CD4-positive, alpha-beta T cell treated with Interleukin-1 beta for 1 hour (primary cell): ENCODE data around the gene PRRC2B.
"Not testable (repeated sequence)": the region's sequence is repeated elsewhere in the genome, so short reads cannot be mapped to it uniquely, and the experiment has no call there.

Source experiments
- DNase-seq, 2 donors: peaks; one replicate each; pipeline ENCODE4 v3.0.0-alpha.2; 2020 to 2022

The PRRC2B gene

DNA sequence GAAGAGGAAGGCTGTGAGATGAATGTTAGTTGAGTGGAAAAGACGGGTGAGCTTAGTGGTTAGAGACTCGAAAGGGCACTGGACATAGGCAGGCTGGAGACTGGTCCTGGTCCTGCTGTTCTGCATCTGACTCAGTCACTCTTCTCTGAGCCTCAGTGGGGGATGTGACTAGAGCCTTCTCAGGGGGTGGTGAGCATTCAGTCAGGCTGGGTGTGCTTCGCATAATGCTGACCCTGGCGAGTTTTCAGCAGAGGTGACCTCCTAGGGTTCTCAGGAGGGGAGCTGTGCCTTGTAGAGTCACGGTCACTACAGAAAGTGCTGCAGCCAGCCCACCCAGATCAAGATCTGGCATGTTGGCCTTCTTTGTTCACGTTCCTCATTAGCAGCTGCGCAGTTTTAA is 44.3 kb downstream of the PRRC2B start:
- no peak for DNase-seq

DNA sequence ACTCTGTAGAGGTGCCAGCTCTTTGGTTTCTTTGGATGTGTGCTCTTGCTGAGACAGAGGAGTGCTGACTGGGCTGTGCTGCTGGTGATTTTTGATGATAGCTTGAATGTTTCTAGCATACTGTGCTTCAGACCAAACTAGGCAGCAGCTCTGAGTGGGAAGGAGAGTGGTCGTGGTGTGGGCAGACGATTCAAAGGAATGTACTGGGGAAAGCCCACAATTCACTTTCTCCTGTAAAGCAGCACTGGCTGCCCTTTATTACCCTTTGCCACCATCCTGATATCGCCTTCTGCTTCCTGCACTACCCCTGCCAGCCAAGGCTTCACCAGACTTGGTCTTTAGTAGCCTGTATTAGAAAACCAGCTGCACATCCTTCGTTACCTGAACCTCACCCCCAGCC is 45.3 kb downstream of the PRRC2B start:
- no peak for DNase-seq

DNA sequence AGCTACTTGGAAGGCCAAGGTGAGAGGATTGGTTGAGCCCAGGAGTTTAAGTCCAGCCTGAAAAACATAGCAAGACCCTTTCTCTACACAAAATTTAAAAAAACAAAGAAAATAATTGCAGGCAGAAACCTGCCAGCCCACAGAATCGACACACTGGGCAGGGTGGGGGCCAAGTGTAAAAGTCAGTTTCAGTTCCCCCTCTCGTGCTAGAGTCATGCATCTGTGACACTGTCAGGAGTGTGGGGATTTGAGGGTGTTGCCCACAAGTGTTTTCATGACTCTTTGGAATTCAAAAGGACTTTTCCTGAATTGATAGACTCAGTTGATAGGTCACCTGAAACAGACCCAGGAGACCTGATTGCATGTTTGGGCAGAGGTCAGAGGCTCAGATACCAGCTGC is 47.6 kb downstream of the PRRC2B start:
- peak; percentile 17 to 39 for DNase-seq

DNA sequence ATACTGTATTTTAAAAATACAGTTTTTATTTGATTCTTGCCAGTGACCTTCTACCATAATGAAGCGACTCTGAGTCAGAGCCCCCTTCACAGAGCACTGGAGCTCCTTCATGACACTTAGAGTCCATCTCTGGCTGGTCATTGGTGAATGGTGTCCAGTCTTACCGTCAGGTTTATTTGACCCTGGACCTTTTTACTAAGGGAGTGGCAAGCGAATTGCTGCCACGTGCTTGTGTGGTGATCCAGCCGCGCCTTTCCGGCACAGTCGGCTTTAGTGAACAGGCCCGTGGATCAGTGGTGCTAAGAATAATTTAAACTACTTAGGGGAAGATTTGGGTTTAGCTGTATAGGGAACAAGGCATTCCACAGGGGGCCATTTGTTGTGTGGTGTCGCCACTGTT is 48.5 kb downstream of the PRRC2B start:
- DNase-seq = no peak

DNA sequence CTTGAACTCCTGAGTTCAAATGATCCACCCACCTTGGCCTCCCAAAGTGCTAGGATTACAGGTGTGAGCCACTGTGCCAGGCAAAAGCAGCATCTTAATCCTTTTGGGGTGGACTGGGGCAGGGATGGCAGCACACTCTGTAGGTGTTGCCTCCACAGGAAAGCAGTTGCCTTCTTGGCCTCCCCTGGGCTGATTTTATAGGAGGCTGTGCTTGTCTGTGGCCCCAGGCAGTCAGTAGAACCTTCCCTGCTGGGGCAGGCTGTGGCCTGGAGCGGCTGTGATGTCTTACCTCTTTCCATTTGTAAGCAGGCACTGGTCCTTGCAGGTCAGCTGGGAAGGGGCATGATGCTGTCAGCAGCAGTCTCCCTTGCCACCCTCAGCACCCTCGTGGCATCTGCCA is 49.8 kb downstream of the PRRC2B start:
- no peak for DNase-seq

DNA sequence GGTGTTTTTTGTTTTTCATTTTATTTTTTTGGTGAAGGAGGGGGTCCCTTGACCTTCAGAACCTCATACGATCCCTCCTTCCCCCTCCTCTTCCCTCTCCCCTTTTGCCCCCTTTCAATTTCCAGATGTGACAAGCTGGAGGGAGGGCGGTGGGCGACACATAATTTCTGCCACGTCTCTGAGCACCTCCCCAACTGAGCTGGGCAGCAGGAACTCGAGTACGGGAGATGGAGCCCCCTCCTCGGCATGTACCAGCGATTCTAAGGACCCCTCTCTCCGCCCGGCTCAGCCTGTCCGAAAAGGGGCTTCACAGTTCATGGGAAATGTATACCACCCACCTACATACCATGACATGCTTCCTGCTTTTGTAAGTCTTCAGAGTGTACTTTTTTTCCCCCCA is 52.4 kb downstream of the PRRC2B start:
- DNase-seq = no peak

DNA sequence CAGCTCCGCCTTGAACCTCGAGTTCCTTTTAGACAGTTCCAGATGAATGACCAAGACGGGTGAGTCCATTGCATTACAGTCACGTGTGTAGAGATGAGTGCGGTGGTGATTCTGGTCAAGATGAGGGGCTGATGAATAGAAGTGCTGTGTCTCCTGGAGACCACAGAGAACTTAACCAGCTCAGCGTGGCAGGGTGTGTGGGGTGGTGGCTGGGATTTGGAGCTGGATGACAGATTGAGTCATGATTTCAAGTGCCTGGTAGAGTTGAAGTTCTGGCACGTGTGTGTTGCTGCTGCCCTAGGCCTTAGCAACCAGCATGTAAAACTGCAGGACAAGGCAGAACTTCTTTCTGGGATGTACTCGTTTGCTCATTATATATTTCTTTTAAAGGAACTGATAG is 53.3 kb downstream of the PRRC2B start:
- no peak for DNase-seq

DNA sequence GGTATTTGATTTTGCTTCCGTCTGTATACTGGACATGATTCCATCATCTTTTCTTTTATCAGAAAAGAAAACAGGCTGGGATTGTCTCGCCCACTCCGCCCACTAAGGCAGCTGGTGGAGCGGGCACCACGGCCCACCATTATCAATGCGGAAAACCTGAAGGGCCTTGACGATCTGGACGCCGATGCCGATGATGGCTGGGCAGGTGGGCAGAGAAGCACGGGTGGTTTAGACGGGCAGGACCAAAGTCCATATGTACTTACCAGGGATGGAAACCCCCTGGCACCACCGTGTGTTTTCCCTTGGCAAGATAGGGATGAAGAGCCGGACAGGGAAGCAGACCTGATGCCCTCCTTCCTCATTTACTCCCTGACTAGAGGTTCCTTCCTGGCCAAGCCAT is 53.7 kb downstream of the PRRC2B start:
- DNase-seq = no peak

DNA sequence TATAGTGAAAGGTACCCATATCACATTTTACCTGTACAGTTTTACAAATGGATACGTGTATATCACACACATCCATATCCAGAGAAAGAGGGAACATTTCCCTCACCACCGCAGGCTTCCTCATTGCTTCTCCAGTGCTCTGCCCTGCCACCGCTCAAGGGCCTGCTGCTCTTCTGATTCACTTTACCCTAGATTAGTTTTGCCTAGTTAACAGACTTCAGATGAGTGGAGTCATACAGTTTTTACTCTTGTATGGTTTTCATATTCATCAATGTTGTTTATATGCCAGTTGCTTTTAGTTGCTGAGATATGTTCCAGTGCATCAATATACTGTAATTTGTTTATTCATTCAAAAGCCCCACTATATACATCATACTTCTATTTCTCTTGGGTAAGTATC is 54.9 kb downstream of the PRRC2B start:
- DNase-seq = no peak

DNA sequence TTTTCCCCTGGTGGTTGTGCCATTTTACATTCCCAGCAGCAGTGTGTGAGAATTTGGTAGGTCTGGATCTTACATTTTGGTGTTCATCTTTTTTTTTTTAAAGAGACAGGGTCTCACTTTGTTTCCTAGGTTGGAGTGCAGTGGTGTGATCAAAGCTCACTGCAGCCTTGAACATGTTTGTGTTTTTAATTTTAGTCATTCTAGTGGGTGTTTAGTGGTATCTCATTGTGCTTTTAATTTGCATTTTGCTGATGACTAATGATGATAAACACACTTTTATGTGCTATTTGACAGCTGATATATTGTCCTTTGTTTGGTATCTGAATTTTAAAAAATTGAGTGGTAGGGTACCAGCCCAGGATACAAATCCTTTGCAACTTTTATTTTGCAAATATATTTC is 55.4 kb downstream of the PRRC2B start:
- no peak for DNase-seq

DNA sequence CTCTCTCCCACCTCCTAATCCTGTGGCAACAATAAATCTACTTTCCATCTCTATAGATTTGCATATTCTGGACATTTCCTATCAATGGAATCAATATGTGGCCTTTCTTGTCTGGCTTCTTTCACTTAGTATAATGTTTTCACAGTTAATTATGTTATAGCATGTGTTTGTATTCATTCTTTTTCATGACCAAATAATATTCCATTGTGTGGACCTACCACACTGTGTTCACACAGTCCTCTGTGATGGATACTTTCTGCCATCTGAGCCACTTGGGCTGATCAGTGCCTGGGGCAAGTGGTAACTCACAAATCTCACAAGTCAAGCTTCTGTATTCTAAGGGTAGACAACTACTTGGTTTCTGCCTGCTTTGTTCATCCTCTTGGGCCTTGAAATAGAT is 60.1 kb downstream of the PRRC2B start:
- no peak for DNase-seq

DNA sequence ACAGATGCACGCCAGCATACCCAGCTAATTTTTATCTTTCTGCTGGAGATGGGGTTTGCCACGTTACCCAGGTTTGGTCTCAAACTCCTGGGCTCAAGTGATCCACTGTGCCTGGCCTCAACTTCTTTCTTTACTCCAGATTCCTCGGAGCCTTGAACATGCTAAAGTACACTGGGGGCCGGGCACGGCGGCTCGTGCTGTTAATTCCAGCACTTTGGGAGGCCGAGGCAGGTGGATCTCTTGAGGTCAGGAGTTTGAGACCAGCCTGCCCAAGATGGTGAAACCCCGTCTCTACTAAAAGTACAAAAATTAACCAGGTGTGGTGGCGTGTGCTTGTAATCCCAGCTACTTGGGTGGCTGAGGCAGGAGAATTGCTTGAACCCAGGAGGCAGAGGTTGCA is 61.8 kb downstream of the PRRC2B start:
- not testable (repeated sequence) for DNase-seq

DNA sequence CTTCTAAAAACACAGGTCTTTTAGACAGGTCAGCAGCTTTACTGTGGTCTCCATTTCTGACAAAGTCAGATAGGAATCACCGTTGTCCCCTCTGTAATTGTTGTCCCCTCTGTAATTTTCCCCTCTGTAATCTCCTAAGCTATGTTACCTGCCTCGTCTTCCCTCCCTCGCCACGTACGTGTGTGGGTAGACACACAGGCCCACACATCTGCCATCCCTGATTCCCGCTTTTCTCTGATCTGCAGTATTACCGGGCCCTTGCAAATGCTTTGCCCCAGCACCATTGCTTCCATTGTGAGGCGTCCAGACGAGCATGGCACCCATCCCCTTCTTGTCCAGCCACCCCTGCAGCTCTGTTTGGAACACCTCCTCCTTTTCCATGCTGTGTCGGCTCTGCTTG is 63.9 kb downstream of the PRRC2B start:
- no peak for DNase-seq

DNA sequence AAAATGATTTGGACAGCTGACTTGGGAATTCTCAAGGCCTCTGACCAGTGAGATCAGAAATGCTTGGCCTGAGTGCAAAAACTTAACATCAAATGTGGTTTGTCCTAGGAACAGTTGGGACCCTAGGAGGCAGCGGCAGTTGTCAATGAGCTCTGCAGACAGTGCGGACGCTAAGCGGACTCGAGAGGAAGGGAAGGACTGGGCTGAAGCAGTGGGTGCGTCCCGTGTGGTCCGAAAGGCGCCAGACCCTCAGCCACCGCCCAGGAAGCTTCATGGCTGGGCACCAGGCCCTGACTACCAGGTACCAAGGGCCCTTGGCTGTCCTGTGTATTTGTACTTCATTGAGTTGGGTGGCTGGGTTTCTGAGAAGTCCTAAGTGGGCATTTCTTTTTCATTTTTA is 65.2 kb downstream of the PRRC2B start:
- DNase-seq = no peak

DNA sequence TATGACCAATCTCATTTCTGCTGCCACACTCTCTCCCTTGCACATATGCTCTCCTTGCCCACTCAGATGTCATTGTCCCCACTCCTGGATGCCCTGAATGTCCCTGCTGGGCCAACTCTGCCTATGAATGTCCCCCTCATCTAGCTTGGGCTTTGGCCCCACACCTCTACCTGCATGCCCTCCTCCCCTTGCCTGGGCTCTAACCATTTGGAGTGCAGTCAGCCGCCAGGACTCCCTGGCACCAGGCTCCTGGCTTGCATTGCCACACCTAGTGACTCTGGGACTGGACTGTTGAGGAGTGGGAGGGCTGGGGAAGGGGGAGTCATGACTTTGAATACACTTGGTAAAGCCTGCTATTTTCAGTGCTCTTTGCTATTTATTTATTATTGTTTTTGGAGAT is 67.3 kb downstream of the PRRC2B start:
- no peak for DNase-seq

DNA sequence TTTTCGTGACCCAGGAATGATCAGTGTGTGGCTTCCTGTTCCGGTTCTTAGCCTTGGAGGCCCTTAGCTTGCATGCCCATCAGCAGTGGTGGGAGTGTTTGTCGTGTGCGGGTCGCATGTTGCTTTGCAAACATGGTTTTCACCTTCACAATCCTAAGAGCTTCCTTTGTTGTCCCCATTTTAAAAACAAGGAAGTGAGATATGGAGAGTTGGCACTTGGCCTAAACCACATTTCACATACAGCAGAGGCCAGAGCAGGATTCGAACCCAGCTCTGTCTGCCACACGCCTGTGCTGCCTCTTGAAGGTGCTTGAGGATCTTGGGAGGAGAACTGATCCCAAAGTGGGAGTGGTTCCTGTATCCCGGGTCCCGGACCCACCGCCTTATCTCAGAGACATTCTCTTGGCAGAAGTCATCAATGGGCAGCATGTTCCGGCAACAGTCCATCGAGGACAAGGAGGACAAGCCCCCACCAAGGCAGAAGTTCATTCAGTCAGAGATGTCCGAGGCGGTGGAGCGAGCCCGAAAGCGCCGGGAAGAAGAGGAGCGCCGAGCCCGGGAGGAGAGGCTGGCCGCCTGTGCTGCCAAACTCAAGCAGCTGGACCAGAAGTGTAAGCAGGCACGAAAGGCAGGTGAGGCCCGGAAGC is 70.6 kb downstream of the PRRC2B start:
- DNase-seq = no peak

DNA sequence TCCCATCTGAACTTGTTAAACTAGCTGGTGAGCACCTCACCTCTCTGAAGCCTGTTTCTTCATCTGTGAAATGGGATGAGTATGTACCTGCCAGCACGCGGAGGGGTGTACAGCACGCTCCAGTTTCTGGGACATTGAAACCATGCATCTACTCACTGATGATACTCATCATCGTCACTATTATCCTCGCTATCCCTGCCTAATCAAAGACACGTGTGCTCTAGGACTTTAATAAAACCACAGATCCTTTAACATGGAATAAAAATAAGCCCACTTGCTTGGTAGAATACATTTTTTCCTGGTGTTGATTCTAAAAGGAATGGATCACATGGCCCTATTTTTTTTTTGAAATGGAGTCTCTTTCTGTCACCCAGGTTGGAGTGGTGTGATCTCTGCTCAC is 71.5 kb downstream of the PRRC2B start:
- DNase-seq = no peak

DNA sequence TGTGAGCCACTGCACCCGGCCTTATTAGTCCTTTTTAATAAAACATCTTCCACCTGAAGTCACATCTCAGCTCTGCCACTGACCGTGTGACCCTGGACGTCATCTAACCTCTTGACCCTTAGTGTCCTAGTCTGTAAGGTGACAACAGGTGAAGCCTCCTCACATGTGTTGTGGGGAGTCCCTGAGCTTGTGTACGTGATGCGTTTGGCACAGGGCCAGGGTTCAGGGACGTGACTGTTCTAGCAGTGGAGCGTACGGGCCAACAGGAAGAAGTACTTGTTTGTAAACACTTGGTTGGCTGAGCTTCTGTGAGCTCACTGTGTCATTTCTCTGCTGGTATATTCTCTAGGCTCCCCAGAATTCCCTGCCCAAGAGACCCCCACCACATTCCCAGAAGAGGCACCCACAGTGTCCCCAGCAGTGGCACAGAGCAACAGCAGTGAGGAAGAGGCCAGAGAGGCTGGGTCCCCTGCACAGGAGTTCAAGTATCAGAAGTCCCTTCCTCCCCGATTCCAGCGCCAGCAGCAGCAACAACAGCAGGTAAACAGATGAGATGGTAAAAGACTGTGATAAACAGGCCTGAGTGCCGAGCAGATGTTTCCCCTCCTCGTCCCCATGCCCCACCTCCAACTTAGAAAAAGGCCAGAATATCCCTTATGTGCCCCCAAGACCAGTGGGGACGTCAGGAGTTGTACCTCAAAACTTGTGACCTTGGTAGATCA is 73.5 kb downstream of the PRRC2B start:
- DNase-seq = no peak

DNA sequence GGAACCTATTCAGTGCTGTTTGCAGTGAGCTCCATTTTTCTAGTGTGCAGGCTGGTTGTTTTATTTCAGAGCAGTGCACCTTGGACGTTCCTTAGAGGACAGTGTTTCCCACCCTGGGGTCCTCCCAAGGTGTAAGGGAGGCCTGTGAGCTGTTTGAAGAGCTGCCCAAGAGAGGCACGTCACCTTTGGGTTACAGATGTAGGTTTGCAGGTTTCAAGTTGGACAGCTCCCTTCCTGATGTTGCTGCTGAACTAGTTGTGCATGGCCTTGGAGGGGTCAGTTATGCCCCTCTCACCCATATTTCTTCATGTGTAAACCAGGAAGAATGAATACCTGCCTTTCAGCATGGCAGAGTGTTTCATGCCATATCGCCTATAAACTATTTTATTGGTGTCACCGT is 74.1 kb downstream of the PRRC2B start:
- no peak for DNase-seq

DNA sequence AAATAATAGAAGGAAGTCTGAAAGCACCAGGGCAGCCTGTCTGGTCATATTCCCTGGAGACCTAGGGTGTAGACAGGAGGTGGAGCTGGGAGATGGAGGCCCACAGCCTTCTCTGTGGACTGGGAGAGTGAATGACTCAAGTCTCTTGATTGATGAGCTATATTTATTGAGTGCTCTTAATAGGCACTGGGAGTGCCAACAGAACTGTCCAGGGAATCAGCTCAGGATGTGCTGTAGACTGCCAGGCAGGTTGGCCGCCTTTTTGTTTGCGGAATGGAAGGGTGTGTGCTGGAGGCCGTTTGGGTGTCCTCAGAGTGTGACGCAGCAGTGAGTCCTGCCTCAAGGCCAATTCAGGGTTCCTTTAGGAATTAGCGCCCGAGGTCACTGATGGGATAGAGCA is 75.5 kb downstream of the PRRC2B start:
- DNase-seq = no peak

DNA sequence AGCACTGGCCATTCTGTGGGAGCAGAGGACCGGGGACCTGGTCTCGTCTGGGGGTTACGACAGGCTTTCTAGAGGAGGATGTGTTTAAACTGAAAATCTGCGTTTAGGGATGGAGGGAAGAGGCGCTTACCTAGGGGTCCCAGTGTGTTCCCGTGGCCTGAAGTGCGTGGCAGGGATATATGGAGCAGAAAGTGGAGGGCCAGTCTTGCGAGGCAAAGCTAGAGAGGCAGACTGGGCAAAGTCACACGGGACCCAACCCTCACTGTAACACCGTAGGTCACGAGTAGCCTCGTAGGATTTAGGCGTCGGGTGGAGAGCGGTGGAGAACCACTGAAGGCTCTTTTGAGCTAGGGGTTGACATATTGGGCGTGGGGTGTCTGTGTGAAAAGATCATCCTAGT is 76.1 kb downstream of the PRRC2B start:
- no peak for DNase-seq

DNA sequence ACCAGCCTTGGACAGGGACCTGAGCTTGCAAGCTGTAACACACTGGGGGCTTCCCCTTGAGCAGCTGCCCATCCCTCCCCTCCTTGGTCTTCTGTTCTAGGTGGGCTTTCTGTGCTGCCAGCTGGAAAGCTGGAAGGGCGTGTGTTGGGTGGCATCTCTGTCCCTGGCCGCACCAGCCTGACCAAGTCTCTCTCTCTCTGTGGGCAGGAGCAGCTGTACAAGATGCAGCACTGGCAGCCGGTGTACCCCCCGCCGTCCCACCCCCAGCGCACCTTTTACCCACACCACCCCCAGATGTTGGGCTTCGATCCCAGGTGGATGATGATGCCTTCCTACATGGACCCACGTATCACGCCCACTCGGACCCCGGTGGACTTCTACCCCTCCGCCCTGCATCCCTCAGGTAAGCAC is 76.7 kb downstream of the PRRC2B start:
- DNase-seq = no peak

DNA sequence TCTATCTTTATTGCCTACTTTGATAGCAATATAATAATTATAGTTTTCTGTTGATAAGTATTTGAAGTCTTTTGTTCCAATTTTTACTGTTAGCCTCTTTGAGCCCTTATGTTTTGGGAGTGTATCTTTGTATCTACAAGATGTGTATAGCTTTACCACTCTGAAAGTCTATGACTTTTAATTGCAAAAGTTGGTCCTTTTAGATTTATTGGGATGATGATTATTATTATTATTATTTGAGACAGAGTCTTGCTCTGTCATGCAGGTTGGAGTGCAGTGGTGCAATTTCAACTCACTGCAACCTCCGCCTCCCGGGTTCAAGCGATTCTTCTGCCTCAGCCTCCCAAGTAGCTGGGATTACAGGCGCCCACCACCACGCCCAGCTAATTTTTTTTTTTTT is 78.2 kb downstream of the PRRC2B start:
- DNase-seq = not testable (repeated sequence)

DNA sequence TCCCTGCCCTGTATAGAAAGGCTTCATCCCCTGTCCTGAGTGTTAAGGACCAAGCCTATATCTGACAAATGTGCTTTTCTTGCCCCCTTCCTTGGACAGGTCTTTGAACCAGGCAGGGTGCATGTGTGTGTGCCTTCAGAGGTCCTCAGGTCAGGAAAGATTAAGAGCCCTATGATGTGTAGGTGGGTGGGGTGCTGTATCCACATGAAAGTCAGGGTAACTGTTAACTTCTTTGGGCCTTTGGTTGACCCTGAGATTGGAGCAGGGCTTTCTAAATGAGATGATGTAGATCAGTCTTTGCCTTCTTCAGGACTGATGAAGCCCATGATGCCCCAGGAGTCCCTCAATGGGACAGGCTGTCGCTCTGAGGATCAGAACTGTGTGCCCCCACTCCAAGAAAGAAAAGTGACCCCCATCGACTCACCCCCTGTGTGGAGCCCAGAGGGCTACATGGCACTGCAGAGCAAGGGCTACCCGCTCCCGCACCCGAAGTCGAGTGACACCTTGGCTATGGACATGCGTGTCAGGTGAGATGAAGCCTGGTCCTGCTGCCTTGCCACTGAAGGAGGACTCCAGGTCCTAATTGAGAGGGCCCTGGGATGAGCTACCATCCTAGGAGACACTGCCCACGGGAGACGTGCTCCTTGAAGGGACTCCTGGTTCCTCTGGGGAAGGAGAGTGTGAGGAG is 79.5 kb downstream of the PRRC2B start:
- no peak for DNase-seq

DNA sequence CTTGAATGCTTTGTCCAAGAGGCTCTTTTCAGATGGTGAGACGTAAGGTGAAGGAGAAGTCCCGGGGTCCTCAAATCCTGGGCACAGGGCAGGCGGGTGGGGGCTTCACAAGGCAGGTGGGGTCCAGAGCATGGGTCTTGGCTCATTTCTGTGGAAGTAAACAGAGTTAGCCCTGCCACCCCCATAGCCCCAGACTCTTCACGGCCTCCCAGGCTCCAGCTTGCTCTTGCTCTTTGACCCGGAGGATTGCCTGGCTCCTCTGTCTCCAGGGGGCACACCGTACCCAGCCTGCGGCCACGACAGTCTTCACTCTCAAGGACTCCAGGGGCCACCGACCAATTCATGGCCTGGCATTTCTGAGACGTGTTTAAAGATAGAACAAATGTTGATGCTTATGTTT is 80.0 kb downstream of the PRRC2B start:
- DNase-seq = no peak
